ENCODE data around the gene MARK3.

DNA sequence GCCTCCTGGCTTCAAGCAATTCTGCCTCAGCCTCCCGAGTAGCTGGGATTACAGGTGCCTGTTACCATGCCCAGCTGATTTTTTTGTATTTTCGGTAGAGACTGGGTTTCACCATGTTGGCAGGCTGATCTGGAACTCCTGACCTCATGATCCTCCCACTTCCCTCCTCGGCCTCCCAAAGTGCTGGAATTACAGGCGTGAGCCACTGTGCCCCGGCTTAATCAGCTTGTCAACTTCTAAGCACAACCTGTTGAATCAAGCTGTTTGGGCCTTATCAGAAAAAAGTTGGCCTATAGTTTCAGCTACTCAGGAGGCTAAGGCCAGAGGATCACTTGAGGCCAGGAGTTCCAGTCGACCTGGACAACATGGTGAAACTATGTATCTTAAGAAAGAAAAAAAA, 7.9 kb downstream of the MARK3 start:
- TF ChIP-seq, protein P1, sequence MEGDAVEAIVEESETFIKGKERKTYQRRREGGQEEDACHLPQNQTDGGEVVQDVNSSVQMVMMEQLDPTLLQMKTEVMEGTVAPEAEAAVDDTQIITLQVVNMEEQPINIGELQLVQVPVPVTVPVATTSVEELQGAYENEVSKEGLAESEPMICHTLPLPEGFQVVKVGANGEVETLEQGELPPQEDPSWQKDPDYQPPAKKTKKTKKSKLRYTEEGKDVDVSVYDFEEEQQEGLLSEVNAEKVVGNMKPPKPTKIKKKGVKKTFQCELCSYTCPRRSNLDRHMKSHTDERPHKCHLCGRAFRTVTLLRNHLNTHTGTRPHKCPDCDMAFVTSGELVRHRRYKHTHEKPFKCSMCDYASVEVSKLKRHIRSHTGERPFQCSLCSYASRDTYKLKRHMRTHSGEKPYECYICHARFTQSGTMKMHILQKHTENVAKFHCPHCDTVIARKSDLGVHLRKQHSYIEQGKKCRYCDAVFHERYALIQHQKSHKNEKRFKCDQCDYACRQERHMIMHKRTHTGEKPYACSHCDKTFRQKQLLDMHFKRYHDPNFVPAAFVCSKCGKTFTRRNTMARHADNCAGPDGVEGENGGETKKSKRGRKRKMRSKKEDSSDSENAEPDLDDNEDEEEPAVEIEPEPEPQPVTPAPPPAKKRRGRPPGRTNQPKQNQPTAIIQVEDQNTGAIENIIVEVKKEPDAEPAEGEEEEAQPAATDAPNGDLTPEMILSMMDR (IDR thresholded peaks at IDR 0.05) = no peak
- TF ChIP-seq POLR2A (IDR thresholded peaks at IDR 0.05) = no peak
